GM12878 (cell line): ENCODE results near the gene DOK1. TPM values are rescaled to one million over a fixed set of nuclear protein-coding genes. Genes with fewer than 3 reads are reported as not detected.
A peak's percentile ranks its signal among the peaks of the same experiment; 100 is the strongest.

Experiments
- ATF7 ChIP-seq: fragments of 450-650 bp; IDR thresholded peaks from 2 replicates; pipeline ENCODE4 v1.6.1; 2016; ENCODE audit warnings: low read depth, mild to moderate bottlenecking
- BMI1 ChIP-seq: fragments of 450-650 bp; IDR thresholded peaks from 2 replicates; pipeline ENCODE4 v1.6.1; 2016; ENCODE audit warnings: mild to moderate bottlenecking, moderate library complexity, borderline replicate concordance
- CBFB ChIP-seq: IDR thresholded peaks from 2 replicates; pipeline ENCODE4 v1.6.1; 2016; ENCODE audit warnings: antibody characterized with exemption, low read depth
- CHD2 ChIP-seq: IDR thresholded peaks from 2 replicates; pipeline ENCODE4 v1.6.1; 2011; ENCODE audit warnings: low read depth, low read length, improper control_type of control experiment, borderline replicate concordance
- CHD4 ChIP-seq: fragments of 200-600 bp; sonication (generic); IDR thresholded peaks from 2 replicates; pipeline ENCODE4 v1.6.1; 2016; ENCODE audit warnings: mild to moderate bottlenecking
- ESRRA ChIP-seq: IDR thresholded peaks from 2 replicates; pipeline ENCODE4 v1.6.1; 2012; ENCODE audit warnings: mild to moderate bottlenecking, low read length, improper control_type of control experiment
- HDAC2 ChIP-seq: fragments of 200-600 bp; sonication (generic); IDR thresholded peaks from 2 replicates; pipeline ENCODE4 v1.6.1; 2017
- HDAC6 ChIP-seq: fragments of 200-600 bp; sonication (generic); IDR thresholded peaks from one replicate; pipeline ENCODE4 v1.8.0; 2017; ENCODE audit warnings: antibody characterized with exemption; ENCODE audit not compliant: unreplicated experiment
- JUND ChIP-seq: IDR thresholded peaks from 2 replicates; pipeline ENCODE4 v1.6.1; 2012; ENCODE audit warnings: low read depth, mild to moderate bottlenecking, low read length, improper control_type of control experiment, moderate library complexity
- LARP7 ChIP-seq: fragments of 450-650 bp; IDR thresholded peaks from 2 replicates; pipeline ENCODE4 v1.6.1; 2017; ENCODE audit warnings: mild to moderate bottlenecking
- MAX ChIP-seq: IDR thresholded peaks from 2 replicates; pipeline ENCODE4 v1.6.1; 2012; ENCODE audit warnings: low read depth, low read length, improper control_type of control experiment
- MTA2 ChIP-seq: fragments of 450-650 bp; IDR thresholded peaks from 2 replicates; pipeline ENCODE4 v1.6.1; 2016; ENCODE audit warnings: low read depth, mild to moderate bottlenecking, moderate library complexity
- MTA3 ChIP-seq: IDR thresholded peaks from 2 replicates; pipeline ENCODE4 v1.6.1; 2012; ENCODE audit warnings: low read length, inconsistent platforms, borderline replicate concordance
- PAX5 ChIP-seq: IDR thresholded peaks from 2 replicates; pipeline ENCODE4 v1.6.1; 2011; ENCODE audit warnings: low read depth, low read length, borderline replicate concordance
- RB1 ChIP-seq: fragments of 450-650 bp; formaldehyde crosslinking; IDR thresholded peaks from 2 replicates; pipeline ENCODE4 v1.6.1; 2017; ENCODE audit warnings: mild to moderate bottlenecking, borderline replicate concordance
- REST ChIP-seq: IDR thresholded peaks from 2 replicates; pipeline ENCODE4 v1.6.1; 2012; ENCODE audit warnings: mild to moderate bottlenecking, low read depth, low read length
- RUNX3 ChIP-seq: IDR thresholded peaks from 2 replicates; pipeline ENCODE4 v1.6.1; 2012; ENCODE audit warnings: low read length, inconsistent platforms
- SIN3A ChIP-seq: IDR thresholded peaks from 2 replicates; pipeline ENCODE4 v1.6.1; 2012; ENCODE audit warnings: low read depth, low read length, improper control_type of control experiment
- SREBF1 ChIP-seq: IDR thresholded peaks from 2 replicates; pipeline ENCODE4 v1.6.1; 2012; ENCODE audit warnings: mild to moderate bottlenecking, low read length
- STAT3 ChIP-seq: IDR thresholded peaks from 2 replicates; pipeline ENCODE4 v1.6.1; 2011; ENCODE audit warnings: low read depth, low read length, improper control_type of control experiment
- TAF1 ChIP-seq: IDR thresholded peaks from 2 replicates; pipeline ENCODE4 v1.6.1; 2011; ENCODE audit warnings: mild to moderate bottlenecking, low read depth, low read length, borderline replicate concordance
- TCF12 ChIP-seq: IDR thresholded peaks from 2 replicates; pipeline ENCODE4 v1.6.1; 2011; ENCODE audit warnings: low read depth, mild to moderate bottlenecking, low read length
- USF2 ChIP-seq: IDR thresholded peaks from 2 replicates; pipeline ENCODE4 v1.6.1; 2011; ENCODE audit warnings: low read depth, low read length, improper control_type of control experiment, borderline replicate concordance
- YBX1 ChIP-seq: fragments of 450-650 bp; IDR thresholded peaks from 2 replicates; pipeline ENCODE4 v1.6.1; 2016; ENCODE audit warnings: antibody characterized with exemption
- ZBED1 ChIP-seq: IDR thresholded peaks from 2 replicates; pipeline ENCODE4 v1.6.1; 2016; ENCODE audit warnings: borderline replicate concordance
- ZBTB33 ChIP-seq: fragments of 450-650 bp; IDR thresholded peaks from 2 replicates; pipeline ENCODE4 v1.6.1; 2017; ENCODE audit warnings: mild to moderate bottlenecking
- polyA plus RNA-seq, 11 experiments: library from polyadenylated mRNA; depleted of rRNA in 4 of 11; unstranded in 6 of 11; stranded (reverse) in 5 of 11; fragments of >200 nt; fragmentation: Nextera tagmentation in 4 of 11; fragmentation: Illumina TruSeq in 1 of 11; extraction: Ambion mirVana in 4 of 11; extraction: Trizol in 1 of 11; gene quantifications; 1 replicate in 1 of 11; 2 replicates in 10 of 11; pipeline versions ENCODE4 v1.2.1 to v1.2.3, GENCODE V29; 2011 to 2016; ENCODE audit warnings: inconsistent platforms in 2 of 11, missing spikeins in 2 of 11, low read depth in 1 of 11
- total RNA-seq, 4 experiments: library from RNA; depleted of rRNA in 3 of 4; stranded (reverse); fragments of >200 nt in 3 of 4; fragmentation: Illumina TruSeq in 1 of 4; extraction: Trizol in 1 of 4; gene quantifications; 2 replicates each; pipeline versions ENCODE4 v1.2.1 to v1.2.3, GENCODE V29; 2013 to 2021

DOK1 gene
- total and polyA plus RNA-seq, 10 of the 15 experiments (the other 5 are each of a cell fraction or from before 2014, with no cell fraction given): 1.4 to 104 (median 59.7) TPM

GRCh38 chr2:74529357-74530238 is 24.9 kb upstream of the DOK1 start, which contains the start of the genes AUP1 and HTRA2 (continued):
- TF ChIP-seq USF2: no peak
- TF ChIP-seq MTA3: no peak
- TF ChIP-seq RUNX3: no peak
- TF ChIP-seq ATF7: no peak; the same call in 1 of the 2 replicates
- peak; percentile 19; the same call in 1 of the 2 replicates for TF ChIP-seq PAX5
- TF ChIP-seq RB1: peak; percentile 56; the same call in 1 of the 2 replicates
- TF ChIP-seq SIN3A: no peak
- TF ChIP-seq JUND: no peak
- TF ChIP-seq ZBTB33: no peak
- no peak for TF ChIP-seq HDAC2
- peak; percentile 77; the same call in 1 of the 2 replicates for TF ChIP-seq CBFB
- no peak for TF ChIP-seq TCF12
- TF ChIP-seq REST: no peak
- peak; percentile 98 for TF ChIP-seq TAF1
- no peak for TF ChIP-seq MTA2
- no peak for TF ChIP-seq HDAC6
- TF ChIP-seq BMI1: no peak
- TF ChIP-seq MAX: peak; percentile 21
- peak; percentile 85; the same call in 1 of the 2 replicates for TF ChIP-seq LARP7
- TF ChIP-seq YBX1: no peak
- no peak for TF ChIP-seq STAT3
- peak; percentile 84; the same call in 1 of the 2 replicates for TF ChIP-seq CHD2
- no peak; the same call in 1 of the 2 replicates for TF ChIP-seq SREBF1
- TF ChIP-seq ZBED1: no peak
- no peak for TF ChIP-seq CHD4
- no peak for TF ChIP-seq ESRRA
